Stimulated activated CD8-positive, alpha-beta memory T cell treated with anti-CD3 and anti-CD28 coated beads, Interleukin-15, amount 100 ng/mL, for 4 hours (primary cell): ENCODE data around the gene CEP112.

ENCODE experiments used
- DNase-seq, 2 donors: peaks; one replicate each; pipeline ENCODE4 v3.0.0-alpha.2; 2020; ENCODE audit warnings: low read depth in 2 of 2

Gene CEP112

DNA sequence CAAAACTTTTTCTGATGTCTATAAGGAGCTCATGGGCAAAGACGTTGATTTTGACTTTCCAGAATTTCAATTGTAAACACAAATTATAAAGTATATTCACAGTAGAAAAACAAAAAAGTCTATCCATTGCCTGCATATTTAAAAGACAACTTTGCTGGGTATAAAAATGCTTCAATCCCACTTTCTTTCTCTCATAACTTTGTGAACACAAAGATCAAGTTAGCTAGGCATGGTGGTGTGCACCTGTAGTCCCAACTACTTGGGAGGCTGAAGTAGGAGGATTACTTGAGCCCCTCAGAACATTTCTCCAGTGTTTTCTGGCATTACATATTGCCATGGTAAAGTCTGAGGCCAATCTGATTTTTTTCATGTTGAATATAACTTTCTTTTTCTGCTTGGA, 547.4 kb downstream of the CEP112 start:
- DNase-seq: no peak

DNA sequence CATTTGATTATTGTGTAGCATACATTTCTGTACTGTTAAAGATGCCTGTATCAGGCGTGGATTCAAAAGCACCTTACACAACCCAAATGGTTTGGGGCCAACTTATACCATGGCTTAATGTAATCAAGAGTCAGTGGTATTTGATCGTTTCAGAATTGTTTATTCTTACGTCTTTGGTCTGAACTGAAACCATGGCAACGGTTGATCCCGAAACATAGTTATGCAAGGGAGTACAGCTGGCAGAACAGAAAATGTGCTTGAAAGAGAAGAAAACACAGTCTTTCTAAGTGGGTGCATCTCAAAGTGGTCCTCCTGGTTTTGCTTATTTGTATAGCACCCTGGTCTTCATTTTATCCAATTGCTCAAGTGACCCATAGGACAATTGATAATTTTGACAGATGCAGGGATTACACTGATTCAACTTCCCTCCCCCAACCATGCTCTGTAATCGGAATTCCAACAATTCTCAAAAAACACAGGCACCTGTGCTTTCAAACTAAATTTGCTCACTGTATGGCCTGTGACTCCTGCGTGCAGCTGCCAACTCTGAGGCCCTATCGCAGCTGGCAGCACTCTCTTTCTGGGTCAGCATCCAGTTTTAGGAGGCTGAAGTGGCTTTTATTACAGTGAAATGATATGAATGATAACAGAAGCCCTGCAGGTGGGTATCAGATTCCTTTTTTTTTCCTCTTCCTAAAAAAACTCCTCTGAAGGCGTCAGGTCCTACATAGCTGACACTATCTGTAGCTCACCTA, 553.5 kb downstream of the CEP112 start:
- no peak for DNase-seq

DNA sequence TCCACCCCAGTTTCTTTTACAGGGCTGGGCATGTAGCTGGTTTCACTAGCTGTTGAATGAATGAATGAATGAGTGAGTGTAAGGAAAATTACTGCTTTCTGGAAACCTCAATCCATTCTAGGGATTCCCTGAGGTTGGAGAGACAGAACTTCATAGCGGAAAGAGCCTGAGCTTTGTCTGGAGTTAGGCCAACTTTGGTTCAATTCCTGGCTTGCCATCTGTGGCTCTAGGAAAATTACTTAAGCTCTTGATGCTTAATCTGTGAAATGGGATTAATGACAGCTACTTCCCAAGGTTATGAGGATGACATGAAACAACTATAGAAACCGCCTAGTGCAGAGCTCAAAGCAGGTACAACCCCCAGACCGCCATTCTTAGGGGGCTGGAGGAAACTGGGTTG, 554.1 kb downstream of the CEP112 start:
- DNase-seq: no peak

DNA sequence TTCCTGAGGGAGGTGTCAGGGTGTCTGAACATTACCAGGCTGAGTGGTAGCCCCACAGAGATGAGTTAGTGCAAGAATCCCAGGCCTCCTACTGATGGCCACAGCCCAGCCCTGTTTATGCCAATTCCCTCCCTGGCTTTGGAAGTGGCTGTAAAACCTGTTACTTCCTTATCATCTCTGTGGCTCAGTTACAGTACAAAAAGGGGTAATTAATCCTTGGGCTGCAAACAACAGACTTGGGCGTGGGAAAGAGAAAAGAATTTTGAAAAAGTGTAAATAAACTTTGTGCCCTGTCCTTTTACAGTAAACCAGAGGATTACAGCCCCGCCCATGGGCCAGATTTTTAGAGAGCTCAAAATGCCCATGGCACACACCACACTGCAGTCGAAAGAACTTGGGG, 557.4 kb downstream of the CEP112 start:
- no peak for DNase-seq

DNA sequence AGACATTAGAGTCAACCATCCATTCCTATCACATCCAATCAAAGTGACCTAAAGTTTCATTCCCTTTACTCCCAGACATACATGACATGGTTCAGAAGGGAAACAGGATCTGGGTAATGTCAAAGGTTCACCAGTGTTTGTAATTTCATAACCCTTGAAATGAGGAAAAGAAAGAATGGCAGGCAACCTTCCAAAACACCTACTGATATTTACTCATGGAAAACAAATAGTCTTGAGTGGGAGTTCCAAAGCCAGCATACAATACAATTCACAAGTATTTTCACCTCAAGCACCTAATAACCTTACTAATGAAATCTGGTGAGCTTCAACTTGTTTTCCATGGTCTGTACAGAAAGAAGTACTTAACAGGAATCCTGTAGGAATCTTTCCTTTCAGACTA, 557.9 kb downstream of the CEP112 start:
- no peak for DNase-seq

DNA sequence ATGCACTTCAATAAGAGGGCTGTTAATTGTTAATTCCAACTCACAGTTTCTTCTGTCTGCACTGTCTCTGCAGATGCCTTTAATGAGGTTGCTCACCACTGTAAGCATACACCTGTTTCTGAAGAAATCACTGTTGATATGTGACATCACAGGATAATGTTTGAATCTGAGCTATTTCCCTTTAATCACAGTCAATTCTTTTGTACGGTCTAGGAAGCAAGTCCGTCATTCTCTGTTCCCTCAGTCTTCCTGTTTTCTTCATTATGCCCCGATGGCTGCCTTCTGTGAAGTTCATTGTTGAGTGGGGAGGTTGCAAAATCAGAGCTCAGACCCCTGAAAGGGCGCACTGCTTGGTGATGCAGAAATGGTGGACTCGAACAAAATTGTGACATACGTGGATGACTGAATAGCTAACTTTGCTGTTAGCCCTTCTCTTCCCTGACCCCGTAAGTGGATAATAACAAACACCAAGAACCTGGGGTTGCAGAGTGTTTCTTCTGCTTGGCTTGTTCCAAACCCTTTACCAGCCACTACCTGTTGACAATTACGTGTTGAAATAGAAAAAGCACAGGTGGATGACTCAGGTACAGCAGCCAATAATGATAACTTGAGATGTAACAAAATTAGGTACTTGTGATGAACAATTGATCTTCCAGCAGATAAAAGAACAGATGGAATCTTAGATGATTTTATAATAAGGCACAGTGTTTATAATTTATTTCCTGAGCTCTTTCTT, 558.6 kb downstream of the CEP112 start:
- no peak for DNase-seq

DNA sequence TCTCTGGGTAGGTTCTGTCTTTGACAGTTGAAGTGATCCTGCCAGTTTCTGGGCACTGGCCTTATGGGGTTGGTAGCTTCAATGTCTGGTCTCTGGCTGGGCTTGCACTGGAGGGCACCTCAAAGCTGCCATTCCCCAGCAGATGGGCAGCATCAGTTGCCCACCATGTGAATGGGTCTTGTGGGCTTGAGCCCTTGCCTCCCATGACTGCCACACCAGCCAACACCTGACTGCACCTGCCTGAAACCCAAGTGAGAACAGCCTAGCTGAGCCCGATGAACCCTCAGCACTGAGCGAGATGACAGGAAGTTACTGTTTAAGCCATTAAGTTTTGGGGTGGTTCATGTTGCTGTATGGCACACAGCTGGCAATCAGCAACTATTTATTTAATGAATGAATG, 561.4 kb downstream of the CEP112 start:
- no peak for DNase-seq

DNA sequence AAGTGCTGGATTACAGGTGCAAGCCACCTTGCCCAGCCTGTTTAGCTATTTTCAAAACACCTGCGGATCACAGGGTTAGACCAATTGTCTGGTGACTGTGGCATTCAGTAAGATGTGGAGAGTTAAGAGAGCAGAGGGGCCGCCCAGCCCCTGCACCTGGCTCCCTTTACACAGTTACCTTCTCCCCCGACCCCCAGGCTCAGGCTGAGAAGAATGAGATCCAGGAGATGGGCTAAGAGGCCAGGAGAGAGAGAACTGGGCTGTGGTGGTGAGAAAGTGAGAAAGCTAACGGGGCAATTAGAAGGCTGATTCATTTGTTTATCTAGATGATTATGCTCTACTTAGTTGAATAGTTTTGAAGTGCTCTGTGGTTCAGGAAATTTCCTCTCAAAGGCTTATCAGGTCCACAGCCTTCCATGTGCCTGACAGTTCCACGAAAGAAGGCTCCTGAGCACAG, 562.7 kb downstream of the CEP112 start:
- DNase-seq: no peak

DNA sequence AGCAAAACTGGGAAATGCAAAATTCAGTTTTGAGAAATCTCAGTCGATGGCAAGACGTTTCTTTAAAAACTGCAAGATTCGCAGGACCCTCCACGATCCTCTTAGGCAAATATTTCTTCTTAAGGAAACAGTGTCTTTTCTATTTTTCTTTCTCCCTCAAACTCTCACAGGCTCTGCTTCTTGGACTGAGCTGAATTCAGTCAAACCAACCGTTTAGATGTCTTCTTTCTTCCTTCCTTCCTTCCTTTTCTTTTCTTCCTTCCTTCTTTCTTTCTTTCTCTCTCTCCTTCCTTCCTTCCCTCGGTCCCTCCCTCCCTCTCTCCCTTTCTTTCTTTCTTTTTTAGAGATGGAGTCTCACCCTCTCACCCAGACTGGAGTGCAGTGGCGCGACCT, 563.3 kb downstream of the CEP112 start:
- no peak for DNase-seq

DNA sequence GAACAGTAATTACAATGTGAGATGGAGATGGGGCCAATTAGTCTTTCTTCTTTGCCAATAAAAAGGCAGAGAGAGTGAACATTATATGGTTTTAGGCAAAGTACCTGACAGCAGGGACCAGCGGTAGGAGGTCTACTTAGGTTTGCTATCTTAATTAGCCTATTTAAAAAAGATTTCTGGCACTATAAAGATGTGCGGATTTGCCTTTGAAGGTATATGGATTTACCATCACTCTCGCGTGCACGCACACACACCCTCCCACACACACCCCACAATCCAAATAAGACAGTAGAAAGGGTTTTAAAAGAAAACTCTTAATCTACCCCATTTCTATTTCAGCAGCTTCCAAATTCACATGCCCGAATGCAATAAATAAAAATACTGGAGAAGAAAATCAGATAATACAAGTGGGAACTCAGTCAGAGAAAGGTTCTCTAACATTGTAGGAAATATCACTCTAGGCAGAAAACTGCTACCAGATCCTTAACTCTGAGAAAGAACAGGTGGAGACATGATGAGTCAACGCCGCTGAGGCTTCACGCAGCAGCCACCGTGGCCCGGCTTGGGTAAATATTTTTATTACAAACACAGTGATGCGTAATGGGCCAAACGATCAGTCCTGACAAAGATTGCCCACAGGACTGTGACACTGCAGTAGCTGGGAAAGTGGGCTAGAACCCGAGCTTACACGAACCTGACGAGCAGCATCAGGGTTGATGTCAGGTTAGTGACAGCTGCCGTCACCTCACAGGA, 563.9 kb downstream of the CEP112 start:
- no peak for DNase-seq

DNA sequence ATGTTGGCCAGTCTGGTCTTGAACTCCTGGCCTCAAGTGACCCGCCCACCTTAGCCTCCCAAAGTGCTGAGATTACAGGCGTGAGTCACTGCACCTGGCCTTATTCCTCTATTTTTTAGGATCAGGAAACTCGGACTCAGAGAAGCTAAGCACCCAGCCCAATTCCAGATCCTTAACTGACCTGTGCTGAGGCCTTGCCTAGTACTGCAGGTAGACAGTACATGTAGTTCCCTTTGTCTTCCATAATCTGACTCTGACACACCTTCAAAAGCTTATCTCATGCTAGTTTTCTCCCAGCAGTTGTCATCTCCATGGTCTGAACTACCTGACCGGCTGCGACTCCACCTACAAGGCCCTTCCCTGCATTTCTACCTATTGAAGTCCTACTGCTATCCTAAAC, 564.8 kb downstream of the CEP112 start:
- DNase-seq: no peak

DNA sequence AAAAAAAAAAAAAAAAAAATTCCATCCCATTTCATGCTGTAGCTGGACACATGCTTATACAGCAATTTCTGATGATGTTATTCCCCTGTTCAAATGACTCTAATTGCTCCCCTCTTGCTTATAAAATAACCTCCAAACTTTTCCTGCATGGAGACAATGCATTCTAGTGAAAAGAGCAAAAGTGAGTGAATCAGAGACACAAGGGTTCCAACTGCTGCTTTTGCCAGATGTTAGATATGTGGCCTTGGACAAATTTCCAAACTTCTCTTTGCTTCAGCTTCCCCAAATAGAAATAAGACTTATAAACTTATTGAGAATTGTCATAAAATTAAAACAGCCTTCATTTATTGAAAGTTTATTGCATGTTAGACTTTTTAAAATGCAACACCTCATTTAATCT, 565.5 kb downstream of the CEP112 start:
- DNase-seq: no peak

DNA sequence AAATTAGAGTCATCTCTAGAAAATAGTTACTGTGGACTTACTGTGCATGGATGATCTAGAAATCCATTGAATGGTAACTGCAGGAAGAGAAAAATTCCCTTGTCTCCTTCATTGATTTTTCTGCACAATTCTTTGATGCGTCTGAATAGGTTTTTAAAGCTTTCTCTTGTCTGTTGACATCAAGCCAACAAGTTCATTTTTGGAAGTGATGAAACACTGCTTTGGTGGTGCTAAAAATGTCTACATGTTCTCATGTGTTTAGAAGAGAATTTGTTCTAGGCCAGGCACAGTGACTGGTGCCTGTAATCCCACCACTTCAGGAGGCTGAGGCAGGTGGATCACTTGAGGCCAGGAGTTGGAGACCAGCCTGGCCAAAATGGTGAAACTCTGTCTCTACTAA, 573.4 kb downstream of the CEP112 start:
- no peak for DNase-seq

DNA sequence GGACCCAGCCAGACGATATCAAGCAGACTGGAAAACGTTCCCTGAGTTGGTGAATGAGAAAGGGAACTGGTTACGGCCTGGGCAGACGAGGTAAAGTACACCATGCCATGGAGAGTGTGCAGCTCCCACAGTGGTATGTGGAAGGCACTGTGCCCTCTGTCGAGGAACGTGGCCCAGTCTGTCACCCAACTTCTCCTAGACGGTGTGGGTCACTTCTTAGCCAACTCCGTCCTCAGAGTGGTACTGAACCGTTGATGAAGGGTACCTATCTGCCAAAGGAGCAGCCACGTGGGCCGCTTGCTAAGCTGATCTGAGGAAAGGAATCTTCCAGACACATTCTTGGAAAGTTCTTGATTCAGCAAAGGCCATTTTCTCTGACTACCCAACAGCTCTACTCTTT, 574.4 kb downstream of the CEP112 start:
- DNase-seq: no peak

DNA sequence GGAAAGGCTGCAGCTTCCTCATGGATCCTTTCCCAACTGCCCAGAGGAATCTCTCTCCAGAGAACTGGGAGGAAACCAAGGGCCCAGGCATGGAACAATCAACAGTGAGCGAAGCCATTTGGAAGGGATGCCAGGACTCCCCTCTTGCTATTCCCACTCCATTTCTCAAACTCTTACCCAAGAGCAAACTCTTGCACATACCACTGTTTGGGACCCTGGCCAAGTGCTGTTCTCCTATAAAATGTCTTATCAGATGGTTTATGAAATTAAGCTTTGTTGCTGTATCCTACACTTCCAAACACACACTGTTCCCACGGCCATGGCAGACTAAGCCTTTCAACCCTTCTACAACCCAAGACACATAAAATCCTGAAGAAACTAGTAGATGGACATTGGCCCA, 582.2 kb downstream of the CEP112 start:
- DNase-seq: no peak

DNA sequence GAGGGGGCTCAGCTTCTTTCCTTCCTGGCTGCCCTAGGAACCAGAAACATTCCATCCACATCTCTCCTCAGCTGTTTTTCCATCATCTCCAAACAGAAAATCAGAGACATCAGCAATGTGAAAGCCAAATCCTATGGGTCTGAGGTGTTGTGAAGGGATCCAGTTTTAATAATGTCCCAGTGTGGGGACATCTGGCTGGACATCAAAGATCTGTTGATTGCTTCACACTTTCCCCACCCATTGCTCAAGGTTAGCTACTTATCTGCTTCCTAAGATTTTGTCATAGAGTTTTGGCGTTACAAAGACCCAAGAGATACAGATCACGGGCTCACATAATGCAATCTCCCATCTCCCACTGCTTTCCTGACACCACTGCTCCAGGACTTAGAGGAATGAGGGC, 582.6 kb downstream of the CEP112 start:
- no peak for DNase-seq

DNA sequence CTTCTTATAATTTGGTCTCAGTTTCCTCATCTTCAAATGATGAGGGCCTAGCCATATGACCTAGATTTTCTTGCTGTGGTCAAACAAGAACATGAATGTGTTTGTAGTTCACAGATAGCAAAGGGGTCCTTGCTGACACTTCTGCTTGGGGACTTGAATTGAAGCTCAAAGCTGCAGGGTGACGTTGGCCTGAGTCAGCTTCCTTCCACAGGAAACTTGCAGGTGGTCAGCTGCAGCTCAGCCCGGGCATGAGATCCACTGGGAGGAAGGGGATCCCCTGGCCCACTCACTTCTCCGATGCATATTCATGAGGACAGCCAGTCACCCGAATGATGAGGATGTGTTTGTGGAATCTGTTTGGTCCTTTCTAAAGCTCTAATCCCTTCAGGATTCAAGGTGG, 587.9 kb downstream of the CEP112 start:
- DNase-seq: no peak

DNA sequence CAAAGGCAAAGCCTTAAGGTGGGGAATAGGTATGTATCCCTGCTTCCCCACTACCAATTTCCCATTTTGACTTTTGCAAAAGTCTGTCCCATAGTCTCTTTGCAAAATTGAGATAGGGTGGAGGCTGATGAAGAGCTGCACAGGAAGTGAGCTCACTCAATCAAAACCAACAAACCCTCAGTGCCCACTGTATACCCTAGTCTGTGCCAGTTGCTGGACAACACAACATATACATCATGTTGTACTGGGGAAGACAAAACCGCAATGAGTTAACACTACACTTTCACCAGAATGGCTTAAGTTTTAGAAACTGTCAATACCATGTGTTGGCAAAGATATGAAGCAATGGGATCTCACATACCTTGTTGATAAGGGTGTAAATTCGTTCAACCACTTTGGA, 590.1 kb downstream of the CEP112 start:
- no peak for DNase-seq

DNA sequence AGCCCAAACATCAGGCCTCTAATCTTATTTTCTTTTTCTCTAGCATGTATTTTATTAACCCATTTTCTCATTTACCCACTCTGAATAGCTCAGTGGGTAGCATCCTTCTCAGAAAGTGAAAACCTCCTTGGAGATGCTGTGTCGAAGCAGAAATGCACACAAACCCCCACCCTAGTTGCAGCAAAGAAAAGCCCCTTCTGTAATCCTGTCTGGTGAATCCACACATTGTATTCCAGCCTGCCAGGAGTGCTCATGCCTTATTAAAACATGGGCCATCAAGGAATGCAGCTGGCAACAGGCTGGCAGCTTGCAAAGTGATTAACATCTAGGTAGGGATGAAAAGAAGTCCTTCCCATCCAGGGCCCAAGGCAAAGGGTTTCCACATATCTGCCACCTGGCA, 590.8 kb downstream of the CEP112 start:
- DNase-seq: no peak

DNA sequence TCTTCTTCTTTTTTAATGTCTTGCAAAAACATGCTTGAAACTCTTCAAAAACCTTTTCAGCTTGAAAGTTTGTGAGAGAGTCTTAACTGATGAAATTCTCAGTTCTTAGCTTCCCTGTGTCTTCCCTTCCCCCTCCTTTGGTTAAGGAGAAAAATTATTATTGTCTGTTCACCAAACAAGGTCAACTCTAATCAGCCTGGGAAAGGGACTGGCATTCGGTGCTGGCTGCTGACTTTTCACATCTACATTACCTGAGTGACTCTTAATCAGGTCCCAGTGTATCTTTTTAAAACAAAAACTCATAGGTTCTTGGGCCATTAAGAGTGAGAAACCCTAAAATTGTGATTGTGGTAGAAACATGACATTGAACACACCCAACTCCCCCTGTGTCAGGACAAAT, 591.4 kb downstream of the CEP112 start:
- DNase-seq: no peak

DNA sequence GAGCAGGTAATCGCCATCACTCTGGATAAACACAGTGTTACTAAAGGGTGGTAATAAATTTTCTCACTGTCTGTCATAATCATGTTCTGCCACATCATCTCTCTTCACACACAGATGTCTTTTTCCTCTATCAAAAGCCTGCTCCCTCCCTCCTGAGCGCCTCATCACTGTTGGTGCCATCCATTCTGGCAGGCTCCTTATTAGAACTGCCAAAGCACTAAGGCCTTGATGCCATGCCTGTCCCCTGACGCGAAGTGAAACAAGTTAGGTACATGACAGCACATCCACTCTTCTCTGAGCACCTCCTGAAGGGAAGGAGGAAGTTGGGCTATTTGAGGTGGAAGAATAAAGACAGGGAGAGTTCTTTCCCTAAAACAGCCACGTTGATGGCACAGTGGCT, 592.3 kb downstream of the CEP112 start:
- no peak for DNase-seq

DNA sequence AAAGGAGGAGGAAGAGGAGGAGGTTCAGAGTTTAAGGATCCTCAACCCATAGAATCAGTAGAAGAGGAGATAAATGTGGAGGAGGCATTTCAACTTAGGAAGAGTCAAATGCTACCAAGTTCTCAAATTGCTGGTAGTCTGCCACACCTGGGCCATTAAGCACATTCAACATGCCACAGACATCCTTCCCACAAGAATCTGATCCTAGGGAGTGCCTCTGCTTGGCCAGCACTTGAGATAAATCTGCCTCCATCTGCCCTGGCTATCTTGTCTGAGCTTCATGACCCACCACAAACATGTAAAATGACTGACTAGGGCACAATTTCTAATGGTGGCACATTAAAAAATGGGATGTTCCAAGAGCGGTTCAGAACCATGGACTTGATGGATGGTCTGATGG, 593.2 kb downstream of the CEP112 start:
- no peak for DNase-seq
